WTC11 (cell line): Measurements from ENCODE around the gene DNM1L. TPM values are rescaled to one million over a fixed set of nuclear protein-coding genes. Genes with fewer than 3 reads are reported as not detected.

Source experiments
- ATAC-seq: fragments of 200-7000 bp; cut with Tn5 transposase; 2 replicates; pipeline ENCODE4 v1.10.0; 2021; ENCODE audit warnings: mild to moderate bottlenecking, moderate library complexity
- CTCF ChIA-PET: fragments of 300-600 bp; sonication (Branson Sonifier 250); formaldehyde crosslinking; loops from one replicate; lab custom pipeline; 2021; ENCODE audit warnings: antibody characterized with exemption; lab: Charles Lee
- POLR2A ChIA-PET: fragments of 350-600 bp; sonication (Branson Sonifier 250); formaldehyde crosslinking; loops from one replicate; lab custom pipeline; 2021; ENCODE audit warnings: antibody characterized with exemption; lab: Charles Lee
- DNase-seq: peaks from one replicate; pipeline ENCODE4 v3.0.0; 2021; ENCODE audit warnings: low spot score
- H3K27ac Mint-ChIP-seq: 2 replicates; pipeline ENCODE4 v1.8.0; 2021; ENCODE audit warnings: mixed read lengths
- H3K27me3 Mint-ChIP-seq: 2 replicates; pipeline ENCODE4 v1.8.0; 2021; ENCODE audit warnings: low read depth, mild to moderate bottlenecking, moderate library complexity, mixed read lengths
- H3K36me3 Mint-ChIP-seq: 2 replicates; pipeline ENCODE4 v1.8.0; 2021; ENCODE audit warnings: mixed read lengths
- H3K4me1 Mint-ChIP-seq: 2 replicates; pipeline ENCODE4 v1.8.0; 2022; ENCODE audit warnings: mixed read lengths
- H3K4me3 Mint-ChIP-seq: 2 replicates; pipeline ENCODE4 v1.8.0; 2021; ENCODE audit warnings: mild to moderate bottlenecking, moderate library complexity, mixed read lengths
- H3K9me3 Mint-ChIP-seq: 2 replicates; pipeline ENCODE4 v1.8.0; 2021; ENCODE audit warnings: mixed read lengths
- ATF2 ChIP-seq: sonication (generic); formaldehyde crosslinking; IDR thresholded peaks from 2 replicates; pipeline ENCODE4 v1.8.1; 2022; ENCODE audit warnings: low read depth, missing genetic modification reagents, borderline replicate concordance
- ETV6 ChIP-seq: sonication (generic); formaldehyde crosslinking; IDR thresholded peaks from 2 replicates; pipeline ENCODE4 v1.8.1; 2022; ENCODE audit warnings: mild to moderate bottlenecking, missing genetic modification reagents
- GRHL2 ChIP-seq: fragments of 250-450 bp; sonication (Bioruptor Pico); IDR thresholded peaks from 2 replicates; pipeline ENCODE4 v1.8.0; 2022; ENCODE audit warnings: mild to moderate bottlenecking, moderate library complexity; ENCODE audit not compliant: insufficient replicate concordance, severe bottlenecking
- NR2C2 ChIP-seq: sonication (generic); formaldehyde crosslinking; IDR thresholded peaks from 2 replicates; pipeline ENCODE4 v1.8.0; 2022; ENCODE audit warnings: mild to moderate bottlenecking, missing genetic modification reagents
- RORB ChIP-seq: fragments of 250-450 bp; sonication (Bioruptor Pico); IDR thresholded peaks from 2 replicates; pipeline ENCODE4 v1.9.0; 2021; ENCODE audit warnings: mild to moderate bottlenecking
- USF1 ChIP-seq: sonication (generic); formaldehyde crosslinking; IDR thresholded peaks from 2 replicates; pipeline ENCODE4 v1.8.0; 2022; ENCODE audit warnings: mild to moderate bottlenecking, missing genetic modification reagents
- ZSCAN18 ChIP-seq: fragments of 250-450 bp; sonication (Bioruptor Pico); IDR thresholded peaks from 2 replicates; pipeline ENCODE4 v2.1.2; 2022; ENCODE audit warnings: mild to moderate bottlenecking, moderate library complexity
- total RNA-seq: library from RNA; stranded (reverse); gene quantifications from 3 replicates; pipeline ENCODE4 v1.2.3, GENCODE V29; 2021
- TF ChIP-seq, protein P1 (sequence below): sonication (generic); formaldehyde crosslinking; IDR thresholded peaks from 2 replicates; pipeline ENCODE4 v1.8.0; 2023; ENCODE audit warnings: missing genetic modification reagents, mild to moderate bottlenecking, borderline replicate concordance
- TF ChIP-seq, protein P2 (sequence below): sonication (generic); formaldehyde crosslinking; IDR thresholded peaks from 2 replicates; pipeline ENCODE4 v1.8.1; 2022; ENCODE audit warnings: low read depth, mild to moderate bottlenecking, moderate library complexity, missing genetic modification reagents, borderline replicate concordance

DNM1L gene
- total RNA-seq, 1 experiment from 2014 or later: 74.3 TPM

DNA sequence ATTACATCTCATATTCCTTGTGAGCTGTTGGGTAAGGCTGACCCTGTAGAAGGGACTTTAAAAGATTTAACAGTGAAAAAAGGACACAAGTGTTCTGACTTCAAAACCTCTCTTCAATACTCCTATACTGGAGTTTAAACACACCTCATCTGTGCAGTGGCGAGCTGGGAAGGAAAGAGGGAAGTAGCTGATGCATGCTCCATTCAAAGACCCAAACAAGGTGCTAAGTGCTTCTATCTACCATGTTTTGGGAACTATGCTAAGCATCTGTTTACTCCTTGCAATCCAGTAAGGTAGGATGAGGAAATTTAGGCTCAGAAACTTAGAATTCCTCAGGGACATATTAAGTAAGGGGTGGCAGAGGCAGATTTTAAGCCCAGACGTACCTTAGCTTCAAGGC, 16.4 kb upstream of the DNM1L start (continued):
- TF ChIP-seq USF1 (CRISPR knock-in tag) (no peak), GRHL2 (CRISPR knock-in tag) (no peak)
- TF ChIP-seq, protein P1, sequence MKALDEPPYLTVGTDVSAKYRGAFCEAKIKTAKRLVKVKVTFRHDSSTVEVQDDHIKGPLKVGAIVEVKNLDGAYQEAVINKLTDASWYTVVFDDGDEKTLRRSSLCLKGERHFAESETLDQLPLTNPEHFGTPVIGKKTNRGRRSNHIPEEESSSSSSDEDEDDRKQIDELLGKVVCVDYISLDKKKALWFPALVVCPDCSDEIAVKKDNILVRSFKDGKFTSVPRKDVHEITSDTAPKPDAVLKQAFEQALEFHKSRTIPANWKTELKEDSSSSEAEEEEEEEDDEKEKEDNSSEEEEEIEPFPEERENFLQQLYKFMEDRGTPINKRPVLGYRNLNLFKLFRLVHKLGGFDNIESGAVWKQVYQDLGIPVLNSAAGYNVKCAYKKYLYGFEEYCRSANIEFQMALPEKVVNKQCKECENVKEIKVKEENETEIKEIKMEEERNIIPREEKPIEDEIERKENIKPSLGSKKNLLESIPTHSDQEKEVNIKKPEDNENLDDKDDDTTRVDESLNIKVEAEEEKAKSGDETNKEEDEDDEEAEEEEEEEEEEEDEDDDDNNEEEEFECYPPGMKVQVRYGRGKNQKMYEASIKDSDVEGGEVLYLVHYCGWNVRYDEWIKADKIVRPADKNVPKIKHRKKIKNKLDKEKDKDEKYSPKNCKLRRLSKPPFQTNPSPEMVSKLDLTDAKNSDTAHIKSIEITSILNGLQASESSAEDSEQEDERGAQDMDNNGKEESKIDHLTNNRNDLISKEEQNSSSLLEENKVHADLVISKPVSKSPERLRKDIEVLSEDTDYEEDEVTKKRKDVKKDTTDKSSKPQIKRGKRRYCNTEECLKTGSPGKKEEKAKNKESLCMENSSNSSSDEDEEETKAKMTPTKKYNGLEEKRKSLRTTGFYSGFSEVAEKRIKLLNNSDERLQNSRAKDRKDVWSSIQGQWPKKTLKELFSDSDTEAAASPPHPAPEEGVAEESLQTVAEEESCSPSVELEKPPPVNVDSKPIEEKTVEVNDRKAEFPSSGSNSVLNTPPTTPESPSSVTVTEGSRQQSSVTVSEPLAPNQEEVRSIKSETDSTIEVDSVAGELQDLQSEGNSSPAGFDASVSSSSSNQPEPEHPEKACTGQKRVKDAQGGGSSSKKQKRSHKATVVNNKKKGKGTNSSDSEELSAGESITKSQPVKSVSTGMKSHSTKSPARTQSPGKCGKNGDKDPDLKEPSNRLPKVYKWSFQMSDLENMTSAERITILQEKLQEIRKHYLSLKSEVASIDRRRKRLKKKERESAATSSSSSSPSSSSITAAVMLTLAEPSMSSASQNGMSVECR (CRISPR knock-in tag): no peak

- Mint-ChIP-seq H3K4me3 (no peak overlapping the region), H3K27me3 (no peaks in the 10 kb centered on the region), H3K9me3 (peaks cover 14% of the 10 kb centered on the region), H3K4me1 (peaks cover 4% of the 10 kb centered on the region; the same call in 1 of the 2 replicates), H3K27ac (no peak overlapping the region), H3K36me3 (peaks cover 12% of the 10 kb centered on the region)
- ATAC-seq (no peak), DNase-seq (no peak)
- TF ChIP-seq ETV6 (no peak), ZSCAN18 (CRISPR knock-in tag) (no peak), ATF2 (CRISPR knock-in tag) (no peak)
- TF ChIP-seq, protein P2, sequence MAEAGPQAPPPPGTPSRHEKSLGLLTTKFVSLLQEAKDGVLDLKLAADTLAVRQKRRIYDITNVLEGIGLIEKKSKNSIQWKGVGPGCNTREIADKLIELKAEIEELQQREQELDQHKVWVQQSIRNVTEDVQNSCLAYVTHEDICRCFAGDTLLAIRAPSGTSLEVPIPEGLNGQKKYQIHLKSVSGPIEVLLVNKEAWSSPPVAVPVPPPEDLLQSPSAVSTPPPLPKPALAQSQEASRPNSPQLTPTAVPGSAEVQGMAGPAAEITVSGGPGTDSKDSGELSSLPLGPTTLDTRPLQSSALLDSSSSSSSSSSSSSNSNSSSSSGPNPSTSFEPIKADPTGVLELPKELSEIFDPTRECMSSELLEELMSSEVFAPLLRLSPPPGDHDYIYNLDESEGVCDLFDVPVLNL: no peak
- ChIA-PET CTCF (no interaction called here), POLR2A (no interaction called here)
Measured at GRCh38 chr12:32666018-32666417, 13.1 kb upstream of the DNM1L start.

GRCh38 chr12:32669584-32669983, 9.5 kb upstream of the DNM1L start:
- Mint-ChIP-seq H3K36me3 (peaks cover 12% of the 10 kb centered on the region), H3K9me3 (peaks cover 14% of the 10 kb centered on the region), H3K4me3 (no peak overlapping the region), H3K27ac (no peak overlapping the region), H3K4me1 (peaks cover 6% of the 10 kb centered on the region; the same call in 1 of the 2 replicates), H3K27me3 (no peaks in the 10 kb centered on the region)
- no peak for DNase-seq
- ATAC-seq: no peak
- TF ChIP-seq NR2C2 (CRISPR knock-in tag) (no peak), RORB (CRISPR knock-in tag) (no peak)
- ChIA-PET POLR2A (no interaction called here), CTCF (interaction anchor here (1.2 kb wide), 1 partner anchor 325 kb away, joined by 6 read pairs; no protein-coding TSS in a partner anchor)
